Measurements from ENCODE around the gene TRPM5.

GRCh38 chr11:2472428-2473186, 28.3 kb upstream of the TRPM5 start:
- TF ChIP-seq CTCF (IDR thresholded peaks at IDR 0.05): no peak
- no peak for TF ChIP-seq POLR2A (IDR thresholded peaks at IDR 0.05)
- no peak for TF ChIP-seq EP300 (IDR thresholded peaks at IDR 0.05)
